HG03457 (cell line): ENCODE data around the gene C22orf42.
"Not testable (repeated sequence)": the region's sequence is repeated elsewhere in the genome, so short reads cannot be mapped to it uniquely, and the experiment has no call there.

ENCODE experiments used
- ATAC-seq: cut with Tn5 transposase; IDR thresholded peaks from one replicate; pipeline ENCODE4 v1.9.1; 2021; ENCODE audit warnings: moderate number of reproducible peaks; ENCODE audit not compliant: unreplicated experiment

The C22orf42 gene, protein sequence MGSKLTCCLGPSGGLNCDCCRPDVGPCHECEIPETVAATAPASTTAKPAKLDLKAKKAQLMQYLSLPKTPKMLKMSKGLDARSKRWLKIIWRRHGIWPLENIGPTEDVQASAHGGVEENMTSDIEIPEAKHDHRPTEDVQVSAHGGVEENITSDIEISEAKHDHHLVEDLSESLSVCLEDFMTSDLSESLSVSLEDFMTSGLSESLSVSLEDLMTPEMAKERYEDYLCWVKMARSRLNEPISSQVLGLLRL

DNA sequence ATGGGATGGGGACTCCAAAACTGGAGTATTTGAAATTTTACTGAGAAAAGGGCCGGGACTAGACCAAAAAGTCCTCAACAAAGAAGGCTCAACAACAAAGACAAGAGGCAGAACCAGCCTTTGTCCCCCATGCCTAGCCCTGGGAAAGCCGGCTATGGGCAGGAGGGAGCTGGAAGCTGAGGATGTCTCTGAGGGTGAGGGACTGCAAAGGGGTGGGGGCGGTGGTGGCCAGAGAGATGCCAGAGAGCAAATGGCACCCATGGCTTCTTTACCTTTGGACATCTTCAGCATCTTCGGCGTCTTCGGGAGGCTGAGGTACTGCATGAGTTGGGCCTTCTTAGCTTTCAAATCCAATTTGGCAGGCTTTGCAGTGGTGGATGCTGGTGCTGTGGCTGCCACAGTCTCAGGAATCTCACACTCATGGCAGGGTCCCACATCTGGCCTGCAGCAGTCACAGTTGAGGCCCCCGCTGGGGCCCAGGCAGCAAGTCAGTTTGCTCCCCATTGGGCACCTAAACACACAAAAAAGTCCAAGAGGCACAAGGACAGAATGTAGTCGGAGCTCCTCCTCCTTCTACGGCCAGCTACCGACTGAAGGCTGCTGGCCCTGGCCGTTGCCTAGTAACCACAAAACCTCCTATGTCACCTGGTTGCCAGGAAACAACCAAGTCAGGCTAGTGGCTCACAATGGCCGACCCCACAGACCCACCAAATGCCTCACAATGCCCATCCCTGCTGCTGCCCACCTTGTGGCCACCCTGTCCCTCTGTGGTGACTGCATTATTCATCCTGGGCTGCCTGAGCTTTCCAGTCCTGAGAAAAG is at the start of gene C22orf42:
C22orf42 (minus strand) TSS at position 592 of the 822 bp plus-strand sequence; CDS start at position 504, 88 bp downstream.
- ATAC-seq, result no peak

DNA sequence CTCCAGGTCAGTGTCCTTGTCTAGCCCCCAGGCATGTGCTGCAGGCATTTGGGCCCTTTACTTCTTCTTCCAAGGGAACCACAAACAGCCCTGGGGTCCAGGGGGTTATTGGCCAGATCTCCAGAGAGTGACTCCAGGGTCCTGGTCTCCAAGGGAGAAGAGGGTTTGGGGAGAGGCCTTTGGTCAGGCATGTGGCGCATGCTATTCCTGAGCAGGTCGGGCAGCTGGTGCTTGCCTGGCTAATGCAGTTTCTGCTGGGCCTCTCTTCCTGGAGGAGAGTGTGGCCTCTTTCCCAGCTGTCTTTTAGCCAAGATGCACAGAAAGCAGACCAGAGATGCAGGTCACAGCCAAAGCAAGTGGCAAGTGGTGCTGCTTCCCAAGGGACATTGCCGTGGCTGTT is 49.6 kb upstream of the C22orf42 start:
- ATAC-seq, result no peak

DNA sequence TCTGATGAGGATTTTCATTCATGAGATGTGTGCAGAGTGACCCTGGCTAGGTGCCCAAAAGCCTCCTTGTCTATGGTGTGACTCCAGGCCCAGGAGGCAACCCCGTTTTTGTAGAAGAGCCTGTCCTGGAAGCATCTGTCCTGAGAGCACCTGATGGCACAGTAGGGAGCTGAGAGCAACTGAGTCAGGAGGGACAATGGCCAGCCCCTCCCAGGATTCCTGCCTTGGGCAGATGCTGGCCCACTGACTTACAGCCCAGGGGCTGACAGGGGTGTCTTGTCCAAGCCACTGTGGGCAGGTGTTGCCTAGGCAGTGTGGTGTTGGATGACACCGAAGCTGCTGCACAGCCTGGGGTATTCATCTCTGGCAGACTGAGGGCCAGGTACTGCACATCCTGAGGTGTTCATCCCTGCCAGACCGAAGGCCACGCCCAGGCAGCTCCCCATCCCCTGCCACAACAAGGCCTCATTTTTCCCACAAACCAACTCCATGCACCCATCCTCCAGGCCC is 48.9 kb upstream of the C22orf42 start:
- ATAC-seq, result no peak

DNA sequence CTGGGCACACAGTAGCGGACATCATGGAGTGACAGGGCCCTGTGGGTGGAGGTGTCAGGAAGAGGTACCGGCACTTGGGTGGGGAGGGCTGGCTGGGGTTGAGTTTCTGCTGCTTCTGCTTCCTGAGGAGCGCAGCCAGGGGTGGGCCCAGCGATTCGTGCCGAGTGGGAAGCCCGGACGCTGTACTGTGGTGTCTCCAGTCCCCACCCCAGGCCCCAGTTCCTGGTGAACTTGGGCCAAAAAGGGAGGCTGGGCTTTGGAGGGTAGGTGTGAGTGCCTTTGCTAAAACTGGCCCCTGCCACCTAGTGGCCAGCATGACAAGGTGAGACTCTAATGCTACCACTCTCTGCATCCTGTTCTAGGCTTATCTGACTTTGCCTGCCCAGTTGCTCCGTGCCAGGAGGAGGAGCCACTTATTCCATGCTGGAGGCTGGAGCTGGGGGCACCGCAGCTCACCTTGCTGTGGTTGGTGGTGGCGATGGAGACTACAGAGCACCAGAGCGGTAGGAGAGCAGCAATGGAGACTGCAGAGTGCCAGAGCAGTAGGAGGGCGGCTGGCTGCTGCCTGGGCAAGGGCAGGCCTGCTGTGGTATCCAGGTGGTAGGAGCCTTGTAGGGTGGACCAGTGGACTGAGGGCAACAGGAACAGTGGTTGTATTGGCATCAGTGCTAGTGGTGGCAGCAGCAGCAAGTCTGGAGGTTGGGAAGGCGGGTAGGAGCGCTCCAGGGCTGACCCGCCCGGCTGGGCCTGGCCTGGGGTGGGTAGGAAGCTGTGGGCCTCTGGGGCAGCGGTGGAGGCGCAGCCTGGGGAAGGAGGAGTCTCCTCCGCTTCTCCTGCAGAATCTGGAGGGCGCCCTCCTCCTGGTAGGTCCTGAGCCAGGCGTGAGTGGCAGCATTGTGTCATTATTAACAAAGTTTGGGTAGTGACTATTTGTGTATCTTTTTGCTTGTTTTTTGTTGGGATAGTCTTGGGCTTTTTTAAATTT is 48.0 kb upstream of the C22orf42 start:
- ATAC-seq, result no peak

DNA sequence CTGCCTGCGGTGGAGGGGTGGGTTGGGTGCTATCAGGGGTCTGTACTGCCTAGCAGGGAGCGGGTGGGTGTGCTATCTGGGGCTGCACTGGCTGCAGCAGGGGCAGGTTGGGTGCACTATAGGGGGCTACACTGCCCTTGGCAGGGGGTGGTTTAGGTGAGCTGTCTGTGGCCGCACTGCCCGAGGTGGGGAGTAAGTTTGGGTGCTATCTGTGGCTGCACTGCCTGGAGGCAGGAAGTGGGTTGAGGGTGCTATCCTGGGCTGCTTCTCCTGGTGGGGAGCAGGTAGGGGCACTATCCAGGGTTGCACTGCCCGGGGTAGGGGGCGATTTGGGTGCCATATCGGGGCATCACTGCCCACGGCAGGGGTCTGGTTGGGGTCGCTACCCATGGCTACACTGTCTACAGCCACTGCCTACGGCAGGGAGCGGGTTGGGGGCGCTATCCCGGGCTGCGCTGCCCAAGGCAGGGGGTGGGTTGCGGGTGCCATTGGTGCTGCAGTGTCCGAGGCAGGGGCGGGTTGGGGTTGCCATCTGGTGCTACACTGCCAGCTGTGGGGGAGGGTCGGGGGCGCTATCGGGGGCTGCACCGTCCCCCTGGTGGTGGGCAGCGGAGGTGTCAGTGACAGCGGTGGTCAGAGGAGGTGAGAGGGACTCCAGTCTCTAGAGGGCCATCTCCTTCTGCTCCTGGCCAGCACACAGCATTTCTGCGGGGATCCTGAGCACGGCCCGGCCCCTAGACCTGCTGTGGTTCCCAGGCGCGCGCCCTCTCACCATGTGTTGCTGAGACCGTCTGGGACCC is 47.1 kb upstream of the C22orf42 start:
- ATAC-seq, result no peak

DNA sequence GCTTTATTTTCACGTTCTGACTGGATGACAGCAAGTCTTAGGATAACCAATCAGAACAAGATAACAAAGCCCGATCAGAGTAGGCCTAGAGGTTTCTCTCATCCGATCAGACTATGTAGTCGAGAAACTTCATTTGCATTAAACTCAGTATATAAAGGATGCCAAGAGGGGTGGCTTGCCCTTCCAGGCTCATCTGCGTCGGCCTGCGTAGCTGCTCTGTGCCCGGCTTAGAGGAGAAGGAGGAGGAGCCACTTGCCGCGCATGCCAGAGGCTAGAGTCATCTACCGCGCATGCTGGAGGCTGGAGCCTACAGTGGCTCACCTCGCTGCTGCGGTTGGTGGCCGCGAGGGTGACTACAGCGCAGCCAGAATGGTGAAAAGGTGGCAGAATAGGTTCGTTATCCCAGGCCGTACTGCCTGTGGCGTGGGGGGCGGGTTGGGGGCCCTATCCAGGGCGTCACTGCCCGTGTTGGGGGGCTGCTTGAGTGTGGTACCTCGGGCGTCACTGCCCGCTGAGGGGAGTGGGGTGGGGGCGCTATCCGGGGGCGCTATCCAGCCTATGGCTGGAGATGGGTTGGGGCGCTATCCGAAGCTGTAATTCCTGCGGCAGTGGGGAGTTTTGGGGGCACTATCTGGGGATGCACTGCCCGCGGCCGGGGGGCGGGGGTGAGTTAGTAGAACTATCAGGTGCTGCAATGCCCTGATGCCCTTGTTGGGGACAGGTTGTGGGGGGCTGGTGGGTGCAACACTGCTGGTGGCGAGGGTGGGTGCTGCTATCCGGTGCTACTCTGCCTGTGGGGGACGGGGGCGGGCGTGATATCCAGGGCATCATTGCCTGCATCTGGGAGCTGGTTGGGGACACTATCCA is 46.0 kb upstream of the C22orf42 start, which contains the start of gene RFPL2:
RFPL2 (minus strand) TSS at position 218 of the 867 bp plus-strand sequence. CDS start 2,622 bp downstream, outside the sequence.
- ATAC-seq, result no peak

DNA sequence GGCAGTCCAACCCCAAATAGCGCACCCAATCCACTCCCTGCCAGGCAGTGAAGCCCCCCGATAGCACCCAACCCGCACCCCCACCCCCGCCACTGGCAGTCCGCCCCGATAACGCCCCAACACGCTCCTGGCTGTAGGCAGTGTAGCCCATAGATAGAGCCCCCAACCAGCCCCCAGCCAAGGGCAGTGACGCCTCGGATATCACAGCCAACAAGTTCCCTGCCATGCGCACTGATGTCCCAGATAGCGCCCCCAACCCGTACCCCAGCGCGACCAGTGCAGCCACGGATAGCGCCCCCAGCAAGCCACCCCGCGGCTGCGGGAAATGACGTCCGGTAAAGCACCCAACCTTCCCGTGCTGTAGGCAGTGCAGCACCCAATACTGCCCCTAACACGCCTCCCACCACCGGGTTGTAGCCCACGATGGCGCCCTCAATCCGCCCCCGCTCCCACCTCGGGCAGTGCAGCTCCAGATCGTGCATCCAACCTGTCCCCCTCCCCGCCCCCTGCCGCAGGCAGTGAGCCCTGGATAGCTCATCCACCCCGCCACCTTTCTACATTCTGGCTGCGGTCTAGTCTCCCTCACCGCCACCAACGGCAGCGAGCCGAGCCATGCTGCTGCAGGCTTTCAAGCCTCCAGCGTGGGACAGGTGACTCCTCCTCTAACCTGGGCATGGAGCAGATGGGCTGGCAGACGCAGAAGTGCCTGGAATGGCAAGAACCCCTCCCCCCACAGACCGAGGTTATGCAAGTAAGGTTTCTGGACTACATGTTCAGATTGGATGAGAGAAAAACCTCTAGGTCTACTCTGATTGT is 45.1 kb upstream of the C22orf42 start:
- ATAC-seq, result no peak

DNA sequence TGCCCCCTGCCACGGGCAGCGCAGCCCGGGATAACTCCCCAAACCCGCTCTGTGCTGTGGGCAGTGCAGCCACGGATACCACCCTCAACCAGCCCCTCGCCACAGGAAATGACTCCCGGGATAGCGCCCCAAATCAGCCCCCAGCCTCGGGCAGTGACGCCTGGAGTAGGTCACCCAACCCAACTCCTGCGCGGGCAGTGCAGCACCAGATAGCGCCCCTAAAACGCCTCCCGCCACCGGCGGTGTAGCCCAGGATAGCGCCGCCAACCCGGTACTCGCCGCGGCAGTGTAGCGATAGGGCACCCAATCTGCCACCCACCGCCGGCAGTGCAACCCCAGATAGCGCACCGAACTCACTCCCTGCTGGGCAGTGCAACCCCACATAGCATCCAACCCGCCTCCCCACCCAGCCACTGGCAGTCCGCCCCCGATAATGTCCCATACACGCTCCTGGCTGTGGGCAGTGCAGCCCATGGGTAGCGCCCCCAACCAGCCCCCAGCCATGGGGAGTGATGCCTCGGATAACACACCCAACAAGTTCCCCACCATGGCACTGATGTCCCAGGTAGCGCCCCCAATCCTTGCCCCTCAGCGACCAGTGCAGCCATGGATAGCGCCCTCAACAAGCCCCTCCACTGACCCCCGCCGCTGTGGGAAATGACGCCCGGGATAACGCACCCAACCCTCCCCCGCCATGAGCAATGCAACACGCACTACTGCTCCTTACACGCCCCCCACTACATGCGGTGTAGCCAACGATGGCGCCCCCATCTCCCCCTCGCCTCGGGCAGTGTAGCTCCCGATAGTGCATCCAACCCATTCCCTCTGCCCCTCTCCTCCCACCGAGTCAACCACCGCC is 44.3 kb upstream of the C22orf42 start:
- ATAC-seq, result no peak

DNA sequence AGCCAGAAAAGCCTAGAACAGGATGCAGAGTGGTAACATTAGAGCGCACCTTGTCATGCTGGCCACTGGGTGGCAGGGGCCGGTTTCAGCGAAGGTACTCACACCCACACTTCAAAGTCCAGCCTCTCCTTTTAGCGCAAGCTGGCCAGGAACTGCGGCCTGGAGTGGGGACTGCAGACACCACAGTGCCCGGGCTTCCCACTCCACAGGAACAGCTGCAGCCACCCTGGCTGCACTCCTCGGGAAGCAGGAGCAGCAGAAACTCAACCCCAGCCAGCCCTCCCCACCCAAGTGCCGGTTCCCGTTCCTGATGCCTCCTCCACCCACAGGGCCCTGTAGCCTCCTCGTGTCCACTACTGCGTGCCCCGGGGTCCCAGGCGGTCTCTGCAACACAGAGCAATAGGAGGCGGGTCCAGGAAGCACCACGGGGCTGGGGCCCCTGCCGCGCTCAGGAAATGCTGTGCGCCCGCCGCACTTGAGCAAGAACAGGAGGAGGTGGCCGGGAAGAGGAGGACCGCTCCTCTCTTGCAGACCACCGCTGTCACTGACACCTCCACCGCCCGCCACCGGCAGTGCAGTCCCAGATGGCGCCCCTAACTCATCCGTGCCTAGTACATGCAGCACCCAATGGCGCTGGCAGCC is 43.6 kb upstream of the C22orf42 start:
- no peak for ATAC-seq

DNA sequence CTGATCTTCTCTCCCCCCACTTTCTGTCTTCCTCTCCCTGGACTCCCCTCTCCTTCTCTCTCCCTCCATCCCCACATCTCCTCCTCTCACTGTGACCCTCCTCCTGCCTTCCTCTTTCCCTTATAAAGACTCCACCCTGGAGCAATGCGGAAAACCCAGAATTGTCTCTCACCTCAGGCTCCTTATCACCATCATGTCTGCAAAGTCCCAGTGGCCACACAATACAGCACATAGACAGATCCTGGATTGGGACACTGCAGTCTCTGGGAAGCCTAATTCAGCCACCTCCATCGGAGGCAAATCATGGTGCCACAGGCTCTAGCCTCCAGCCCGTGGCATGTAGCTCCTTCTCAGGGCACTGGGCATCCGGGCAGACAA is 43.0 kb upstream of the C22orf42 start:
- no peak for ATAC-seq

DNA sequence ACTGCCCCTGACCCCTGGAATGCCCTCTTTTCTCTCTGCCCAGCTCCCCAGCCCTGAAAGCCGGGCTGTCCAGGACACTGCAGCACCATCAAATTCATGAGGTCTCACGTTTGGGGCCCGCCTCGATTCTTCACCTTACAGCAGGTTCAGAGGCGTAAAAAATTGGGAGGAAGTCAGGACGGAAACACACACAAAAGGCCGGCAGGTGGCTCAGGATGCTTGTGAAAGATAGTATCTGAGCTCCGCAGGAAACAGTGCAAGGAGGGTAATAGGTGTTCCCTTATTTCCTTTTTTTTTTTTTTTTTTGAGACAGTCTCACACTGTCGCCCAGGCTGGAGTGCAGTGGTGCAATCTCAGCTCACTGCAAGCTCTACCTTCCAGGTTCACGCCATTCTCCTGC is 41.6 kb upstream of the C22orf42 start:
- ATAC-seq, result no peak

DNA sequence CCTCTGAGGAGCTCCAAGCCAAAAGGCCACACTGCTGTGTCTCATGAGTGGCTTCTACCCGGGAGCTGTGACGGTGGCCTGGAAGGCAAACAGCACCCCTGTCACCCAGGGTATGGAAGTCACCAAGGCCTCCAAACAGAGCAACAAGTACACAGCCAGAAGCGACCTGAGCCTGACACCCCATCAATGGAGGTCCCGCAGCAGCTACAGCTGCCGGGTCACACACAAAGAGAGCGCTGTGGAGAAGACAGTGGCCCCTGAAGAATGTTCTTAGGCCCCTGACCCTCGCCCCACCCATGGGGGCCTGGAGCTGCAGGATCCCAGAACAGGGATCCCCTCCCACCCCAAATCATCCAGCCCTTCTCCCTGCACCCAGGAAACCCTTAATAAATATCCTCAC is 40.9 kb upstream of the C22orf42 start:
- ATAC-seq, result no peak

DNA sequence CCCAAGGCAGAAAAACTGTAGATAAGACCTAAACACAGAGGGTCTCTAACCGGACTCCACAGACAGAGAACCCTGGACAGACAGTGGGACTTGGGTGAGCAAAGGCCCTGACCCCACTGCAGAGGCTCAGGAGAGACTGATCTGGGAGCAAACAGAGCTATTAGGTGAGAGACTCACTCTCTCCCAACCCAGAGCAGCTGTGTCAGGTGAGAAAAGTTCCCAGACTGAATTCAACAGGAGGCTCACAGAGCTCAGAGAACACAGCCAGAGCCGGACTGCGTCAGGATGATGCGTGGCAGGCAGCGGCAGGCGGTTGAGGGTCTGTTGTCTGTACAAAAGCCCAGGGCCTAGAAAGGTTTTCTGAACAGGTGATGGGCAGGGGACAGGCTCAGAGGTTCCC is 40.2 kb upstream of the C22orf42 start:
- ATAC-seq, result no peak

DNA sequence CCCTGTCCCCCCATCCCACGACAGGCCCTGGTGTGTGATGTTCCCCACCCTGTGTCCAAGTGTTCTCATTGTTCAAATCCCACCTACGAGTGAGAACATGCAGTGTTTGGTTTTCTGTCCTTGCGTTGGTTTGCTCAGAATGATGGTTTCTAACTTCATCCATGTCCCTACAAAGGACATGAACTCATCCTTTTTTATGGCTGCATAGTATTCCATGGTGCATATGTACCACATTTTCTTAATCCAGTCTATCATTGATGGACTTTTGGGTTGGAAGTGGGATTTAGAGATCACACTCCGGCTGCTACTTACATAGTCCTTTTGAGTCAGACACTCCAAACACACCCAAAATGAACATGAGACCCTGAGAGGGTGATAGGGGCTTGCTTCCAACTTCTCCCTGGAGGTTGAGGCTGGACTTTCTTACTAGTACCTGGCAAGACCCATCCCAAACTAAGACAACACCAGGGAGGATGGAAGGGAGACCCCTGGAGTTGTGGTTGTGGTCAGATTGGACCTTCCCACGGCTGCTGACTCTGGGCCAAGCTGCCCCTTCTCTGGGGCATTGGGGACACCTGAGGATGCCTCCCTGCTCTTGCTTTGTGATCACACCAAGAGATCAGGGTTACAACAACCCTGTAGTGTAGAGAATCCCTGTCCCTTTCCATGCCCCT is 38.6 kb upstream of the C22orf42 start:
- ATAC-seq, result not testable (repeated sequence)

DNA sequence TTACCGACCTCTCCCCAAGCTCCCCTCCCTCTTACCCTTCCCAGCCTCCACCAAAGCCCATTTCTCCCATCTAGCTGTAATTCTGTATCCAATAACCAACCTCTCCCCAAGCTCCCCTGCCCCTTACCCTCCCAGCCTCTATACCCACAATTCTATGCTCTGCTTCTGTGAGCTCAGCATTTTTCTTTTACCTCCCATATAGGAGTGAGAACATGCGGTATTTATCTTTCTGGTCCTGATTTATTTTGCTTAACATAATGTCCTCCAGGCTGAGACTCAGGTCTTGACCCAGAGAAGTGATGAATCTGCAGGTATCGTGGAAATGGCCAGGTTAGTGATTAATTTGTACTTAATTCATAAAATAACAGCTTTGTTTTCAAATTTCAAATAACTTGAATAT is 36.8 kb upstream of the C22orf42 start:
- ATAC-seq, result not testable (repeated sequence)

DNA sequence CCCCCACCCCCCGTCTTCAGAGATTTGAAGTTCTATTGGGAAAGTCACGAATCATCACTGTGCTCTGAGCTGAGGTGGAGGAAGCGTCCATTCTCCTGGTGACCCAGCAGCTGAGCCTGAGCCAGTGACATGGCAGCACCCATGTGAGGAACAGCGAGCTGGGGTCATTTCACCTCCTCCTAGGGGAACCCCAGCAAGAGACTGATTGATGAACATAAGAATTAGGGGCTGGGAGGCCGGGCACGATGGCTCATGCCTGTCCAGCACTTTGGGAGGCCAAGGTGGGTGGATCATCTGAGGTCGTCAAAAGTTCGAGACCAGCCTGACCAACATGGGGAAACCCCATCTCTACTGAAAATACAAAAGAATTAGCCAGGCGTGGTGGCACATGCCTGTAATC is 34.2 kb upstream of the C22orf42 start:
- ATAC-seq, result not testable (repeated sequence)
